Left ventricle myocardium inferior (tissue), 1 donor: ENCODE measurements around the gene KIF21A. TPM values are rescaled to one million over a fixed set of nuclear protein-coding genes. Genes with fewer than 3 reads are reported as not detected.
"Not testable (repeated sequence)": the region's sequence is repeated elsewhere in the genome, so short reads cannot be mapped to it uniquely, and the experiment has no call there.

Experiments
- DNase-seq: peaks from one replicate; pipeline ENCODE4 v3.0.0-alpha.2; 2020
- H3K27ac ChIP-seq: fragments of 200-600 bp; replicated peaks from 2 replicates; pipeline ENCODE4 v1.8.0; 2021
- H3K27me3 ChIP-seq: fragments of 200-600 bp; 2 replicates; pipeline ENCODE4 v1.8.0; 2021; ENCODE audit warnings: low read depth
- H3K36me3 ChIP-seq: fragments of 200-600 bp; 2 replicates; pipeline ENCODE4 v1.8.0; 2021
- H3K4me1 ChIP-seq: fragments of 200-600 bp; 2 replicates; pipeline ENCODE4 v1.8.0; 2021
- H3K4me3 ChIP-seq: fragments of 200-600 bp; 2 replicates; pipeline ENCODE4 v1.8.0; 2021; ENCODE audit warnings: mild to moderate bottlenecking, moderate library complexity
- H3K9me3 ChIP-seq: fragments of 200-600 bp; replicated peaks from 2 replicates; pipeline ENCODE4 v1.8.0; 2021
- CTCF ChIP-seq: fragments of 200-600 bp; IDR thresholded peaks from 2 replicates; pipeline ENCODE4 v1.8.0; 2021; ENCODE audit warnings: antibody characterized with exemption, mild to moderate bottlenecking, borderline replicate concordance
- intact Hi-C: fragments of 100-400 bp; cut with micrococcal nuclease; formaldehyde crosslinking; loops from one replicate; pipeline ENCODE4 v1.11.0; 2022
- total RNA-seq: library from RNA; stranded (reverse); fragmentation: NEBNext Ultra II Directional; extraction: Animal tissue kit (Norgen Biotek cat#: 25700); gene quantifications from one replicate; pipeline ENCODE4 v1.2.1, GENCODE V29; 2021
- donor health status: DM: no; HTN: yes; CAD: no; lungs with severe emphysema.

KIF21A gene
- total RNA-seq, 1 donor from 2014 or later = 49.8 TPM

- no peak overlapping the region for H3K4me3 ChIP-seq
- no peaks in the 10 kb centered on the region for H3K4me1 ChIP-seq
- H3K27ac ChIP-seq = no peak overlapping the region
- H3K27me3 ChIP-seq = no peaks in the 10 kb centered on the region
- DNase-seq = no peak
- intact Hi-C loops = no loop called here
- no peak for TF ChIP-seq CTCF
- H3K36me3 ChIP-seq = no peaks in the 10 kb centered on the region
- H3K9me3 ChIP-seq = no peaks in the 10 kb centered on the region
Observed at GRCh38 chr12:39476894-39477293, 34.0 kb upstream of the KIF21A start.

GRCh38 chr12:39476121-39476520, 33.2 kb upstream of the KIF21A start:
- Histone ChIP-seq H3K36me3 (no peaks in the 10 kb centered on the region), H3K27ac (no peak overlapping the region), H3K27me3 (no peaks in the 10 kb centered on the region), H3K9me3 (no peaks in the 10 kb centered on the region), H3K4me1 (no peaks in the 10 kb centered on the region), H3K4me3 (no peak overlapping the region)
- DNase-seq = no peak
- TF ChIP-seq CTCF = no peak
- intact Hi-C loops = no loop called here

- intact Hi-C loops, H3K4me3 ChIP-seq, H3K27me3 ChIP-seq, DNase-seq, H3K4me1 ChIP-seq, H3K27ac ChIP-seq, H3K36me3 ChIP-seq, H3K9me3 ChIP-seq: not testable (repeated sequence)
Observed at GRCh38 chr12:39475136-39475535, 32.2 kb upstream of the KIF21A start.

- Histone ChIP-seq H3K27me3 (no peaks in the 10 kb centered on the region), H3K4me3 (no peak overlapping the region), H3K27ac (no peak overlapping the region), H3K9me3 (no peaks in the 10 kb centered on the region), H3K36me3 (no peaks in the 10 kb centered on the region), H3K4me1 (no peaks in the 10 kb centered on the region)
- no peak for DNase-seq
- intact Hi-C loops = no loop called here
- no peak for TF ChIP-seq CTCF
Observed at GRCh38 chr12:39467432-39467870, 24.5 kb upstream of the KIF21A start.

- Histone ChIP-seq H3K4me1 (no peaks in the 10 kb centered on the region), H3K4me3 (no peak overlapping the region), H3K27ac (no peak overlapping the region), H3K9me3 (no peaks in the 10 kb centered on the region), H3K36me3 (no peaks in the 10 kb centered on the region), H3K27me3 (no peaks in the 10 kb centered on the region)
- intact Hi-C loops = no loop called here
- no peak for TF ChIP-seq CTCF
- no peak for DNase-seq
Observed at GRCh38 chr12:39464976-39465695, 22.2 kb upstream of the KIF21A start.

- intact Hi-C loops = no loop called here
- Histone ChIP-seq H3K27me3 (no peaks in the 10 kb centered on the region), H3K36me3 (no peaks in the 10 kb centered on the region), H3K9me3 (no peaks in the 10 kb centered on the region), H3K4me1 (no peaks in the 10 kb centered on the region), H3K27ac (no peak overlapping the region), H3K4me3 (no peak overlapping the region)
- DNase-seq = no peak
- TF ChIP-seq CTCF = no peak
Observed at GRCh38 chr12:39461059-39461458, 18.1 kb upstream of the KIF21A start.
